ENCODE measurements around the gene S100A6.

DNA sequence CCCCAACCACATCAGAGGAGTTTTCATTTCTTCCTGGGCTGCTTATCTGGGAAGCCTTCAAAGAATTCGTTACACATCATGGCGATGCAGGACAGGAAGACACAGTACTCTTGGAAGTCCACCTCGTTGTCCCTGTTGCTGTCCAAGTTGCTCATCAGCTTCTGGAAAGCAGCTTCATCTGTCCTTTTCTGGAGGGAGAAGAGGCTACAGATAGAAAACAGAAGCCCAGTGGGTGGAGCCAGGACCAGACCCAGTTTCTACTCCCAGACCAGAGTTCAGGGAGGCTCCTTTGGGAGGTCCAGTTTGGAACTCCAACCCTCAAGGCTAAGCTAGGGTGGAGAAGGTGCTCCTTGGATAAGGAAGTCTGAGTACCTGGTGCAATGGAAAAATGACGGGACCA is 7.9 kb upstream of the S100A6 start:
- TF ChIP-seq CTCF (IDR thresholded peaks at IDR 0.05) = no peak
- TF ChIP-seq POLR2A (IDR thresholded peaks at IDR 0.05) = no peak
- TF ChIP-seq POLR2AphosphoS5 (IDR thresholded peaks at IDR 0.05) = no peak
- TF ChIP-seq EP300 (IDR thresholded peaks at IDR 0.05) = no peak

Data from suprapubic skin (tissue), 4 donors.